Cortex of kidney (tissue), 1 donor: ENCODE results near the gene PINLYP.

ENCODE experiments used
- DNase-seq: peaks from one replicate; lab custom pipeline; 2025; lab: John Stamatoyannopoulos, UW

The PINLYP gene

DNA sequence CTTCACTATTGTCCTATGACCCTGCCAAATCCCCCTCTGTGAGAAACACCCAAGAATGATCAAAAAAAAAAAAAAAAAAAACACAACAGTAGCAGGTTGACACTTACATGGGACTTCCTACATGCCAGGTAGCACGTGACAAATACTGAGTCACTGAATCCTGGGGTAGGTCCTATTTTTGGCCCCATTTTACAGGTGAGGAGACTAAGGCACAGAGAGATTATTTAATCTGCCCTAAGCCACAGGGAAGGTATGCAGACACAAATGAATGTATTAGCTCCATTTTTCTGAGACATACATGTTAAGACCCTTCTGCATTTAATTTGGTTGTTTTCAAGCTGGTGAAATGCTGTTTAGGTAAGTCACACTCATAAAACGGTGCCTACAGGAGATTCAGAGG, 26.9 kb upstream of the PINLYP start:
- DNase-seq, result no peak

DNA sequence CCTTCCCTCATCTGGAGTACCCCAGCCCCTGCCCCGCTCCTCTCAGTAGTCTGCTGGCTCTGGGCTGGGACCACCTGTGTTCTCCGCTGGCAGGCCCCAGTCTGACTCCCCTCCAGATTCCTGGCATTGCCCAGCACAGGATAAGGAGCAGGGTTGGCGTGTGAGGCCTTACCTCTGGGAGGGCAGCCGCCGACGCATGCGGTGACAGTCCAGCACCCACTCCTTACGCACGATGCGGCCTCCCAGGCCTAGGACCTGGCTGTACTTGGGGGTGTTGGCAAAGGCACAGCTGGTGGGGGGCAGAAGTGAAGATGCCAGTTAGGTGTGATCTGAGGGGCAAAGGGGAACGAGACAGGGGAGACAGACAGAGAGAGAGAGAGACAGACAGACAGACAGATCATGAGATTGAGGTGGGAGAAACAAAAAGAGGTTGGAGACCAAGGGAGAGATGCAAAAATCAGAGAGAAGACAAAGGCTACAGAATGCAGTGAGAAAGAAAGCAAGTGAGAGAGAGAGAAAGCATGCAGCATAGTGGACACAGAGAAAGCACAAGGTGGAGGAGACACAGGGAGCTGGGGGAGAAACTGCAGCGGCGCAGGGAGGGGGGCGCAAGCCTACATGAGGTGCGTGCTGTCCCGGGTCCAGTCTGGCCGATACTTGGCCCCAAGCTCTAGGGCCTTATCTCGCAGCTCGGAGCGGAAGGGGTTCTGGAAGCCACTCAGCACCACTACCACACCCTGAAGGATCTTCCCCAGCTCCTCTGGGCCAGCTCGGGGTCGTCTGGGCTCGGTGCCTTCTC, 24.0 kb upstream of the PINLYP start:
- DNase-seq, result no peak

DNA sequence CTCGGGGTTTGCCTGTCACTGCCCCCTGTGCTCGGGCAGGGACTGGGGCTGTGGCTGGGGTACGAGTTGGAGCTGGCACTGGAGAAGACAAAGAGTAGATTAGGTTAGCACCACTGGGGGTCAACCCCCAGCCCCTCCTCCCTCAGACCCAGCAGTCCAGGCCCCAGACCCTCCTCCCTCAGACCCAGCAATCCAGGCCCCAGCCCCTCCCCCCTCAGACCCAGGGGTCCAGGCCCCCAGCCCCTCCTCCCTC, 23.5 kb upstream of the PINLYP start:
- no peak for DNase-seq

DNA sequence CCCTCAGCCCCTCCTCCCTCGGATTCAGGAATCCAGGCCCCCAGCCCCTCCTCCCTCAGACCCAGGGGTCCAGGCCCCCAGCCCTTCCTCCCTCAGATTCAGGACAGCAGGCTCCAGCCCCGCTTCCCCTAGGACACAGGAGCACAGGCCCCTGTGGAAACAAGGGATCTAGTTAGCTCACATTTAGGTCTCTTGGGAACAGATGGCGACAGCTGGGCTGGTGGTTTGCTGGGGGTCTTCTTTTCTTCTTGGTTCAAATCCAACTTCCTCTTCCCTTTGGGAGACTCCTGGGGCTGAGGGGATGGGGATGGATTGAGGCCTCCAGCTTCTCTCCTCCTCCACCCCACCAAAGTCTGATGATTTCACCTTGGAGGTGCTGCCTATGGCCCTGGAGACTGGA, 23.0 kb upstream of the PINLYP start:
- no peak for DNase-seq

DNA sequence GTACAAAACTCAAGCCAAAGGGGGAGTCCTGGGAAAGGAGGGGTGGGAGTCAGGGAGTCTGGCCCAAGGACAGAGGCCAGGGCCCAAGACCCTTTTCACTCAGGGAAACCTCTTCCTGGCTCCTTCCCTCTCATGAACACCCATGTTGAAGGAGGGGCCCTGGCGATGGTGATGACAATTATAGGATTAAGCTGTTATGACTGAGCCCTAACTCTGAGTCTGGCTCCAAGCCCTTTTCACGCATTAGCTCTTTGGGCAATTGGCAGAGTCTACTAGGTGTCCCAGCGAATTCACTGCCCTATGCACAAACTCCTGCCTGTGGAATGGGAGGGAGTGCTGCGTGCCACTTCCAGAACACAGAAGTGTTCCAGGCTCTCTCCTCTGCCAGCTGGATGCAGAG, 21.9 kb upstream of the PINLYP start:
- DNase-seq, result no peak

DNA sequence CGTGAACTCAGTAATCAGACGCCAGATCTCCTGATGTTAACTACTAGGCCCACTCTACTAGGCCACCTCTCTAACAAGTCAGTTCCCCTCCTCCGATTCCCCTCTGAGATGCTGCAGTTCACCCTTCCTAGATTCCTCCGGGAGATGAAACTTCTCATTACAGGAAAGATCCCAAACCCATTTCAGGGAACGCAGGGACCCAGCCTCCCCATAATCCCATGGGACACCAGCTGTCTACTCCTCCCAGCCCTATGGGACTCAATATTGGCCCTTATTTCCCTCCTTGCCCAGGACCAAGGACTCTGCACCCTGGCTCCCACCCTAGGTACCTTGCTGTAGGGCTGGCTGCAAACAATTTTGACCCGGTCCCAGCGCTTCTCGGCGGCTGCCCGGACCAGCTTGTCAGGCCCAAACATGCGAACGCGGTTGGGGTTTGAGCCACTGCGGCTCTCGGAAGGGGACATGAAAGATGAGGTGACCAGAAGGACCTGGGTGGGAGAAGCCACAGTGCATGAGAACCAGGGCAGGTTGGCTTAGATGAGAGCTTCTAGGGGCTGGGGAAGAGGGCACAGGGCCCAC, 21.2 kb upstream of the PINLYP start:
- no peak for DNase-seq

DNA sequence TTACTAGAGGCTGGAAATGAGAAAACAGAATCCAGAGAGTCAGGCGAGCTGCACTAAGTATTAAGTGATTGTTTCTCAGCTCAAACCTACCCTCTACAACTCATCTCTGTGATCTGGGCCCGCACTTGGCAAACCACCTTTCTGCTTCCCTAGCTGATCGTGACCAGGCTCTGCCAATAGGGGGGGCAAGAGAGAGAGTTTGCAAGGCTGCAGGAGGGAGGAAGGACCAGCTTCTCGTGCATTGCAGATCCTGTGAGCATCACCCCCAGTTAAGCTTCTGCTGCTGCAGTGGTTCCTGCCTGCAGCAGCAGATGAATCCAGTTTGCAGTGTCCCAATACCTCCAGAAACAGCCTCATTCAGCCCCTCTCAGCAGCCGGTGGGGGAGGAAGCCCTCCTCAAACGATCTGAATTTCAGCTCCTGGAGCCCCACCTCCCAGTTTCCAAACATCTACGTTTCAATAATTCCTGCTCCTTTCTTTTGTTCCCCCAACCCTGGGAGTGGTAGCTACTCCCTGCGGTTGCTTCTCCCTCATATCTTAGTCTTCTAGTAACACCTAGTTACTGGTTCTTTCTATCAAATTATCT, 20.3 kb upstream of the PINLYP start:
- no peak for DNase-seq

DNA sequence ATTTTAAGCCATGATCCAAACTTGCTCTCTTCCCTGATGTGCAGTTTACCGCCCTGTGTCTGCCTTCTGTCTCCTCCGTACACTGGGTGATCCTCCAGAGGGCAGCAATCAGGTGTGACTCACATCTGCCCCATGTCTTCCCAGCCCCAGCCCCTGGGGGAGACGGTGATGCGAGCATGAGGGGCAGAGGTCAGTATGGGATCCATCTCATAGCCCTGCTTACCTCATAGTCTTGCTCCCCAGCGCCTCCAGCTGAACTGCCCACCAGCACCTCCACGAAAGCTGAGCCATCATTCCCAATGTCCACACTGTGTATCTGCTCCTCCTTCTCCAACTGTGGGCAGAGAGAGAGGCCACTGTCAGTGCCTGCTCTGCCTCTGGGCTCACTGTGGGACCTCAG, 14.9 kb upstream of the PINLYP start:
- no peak for DNase-seq

DNA sequence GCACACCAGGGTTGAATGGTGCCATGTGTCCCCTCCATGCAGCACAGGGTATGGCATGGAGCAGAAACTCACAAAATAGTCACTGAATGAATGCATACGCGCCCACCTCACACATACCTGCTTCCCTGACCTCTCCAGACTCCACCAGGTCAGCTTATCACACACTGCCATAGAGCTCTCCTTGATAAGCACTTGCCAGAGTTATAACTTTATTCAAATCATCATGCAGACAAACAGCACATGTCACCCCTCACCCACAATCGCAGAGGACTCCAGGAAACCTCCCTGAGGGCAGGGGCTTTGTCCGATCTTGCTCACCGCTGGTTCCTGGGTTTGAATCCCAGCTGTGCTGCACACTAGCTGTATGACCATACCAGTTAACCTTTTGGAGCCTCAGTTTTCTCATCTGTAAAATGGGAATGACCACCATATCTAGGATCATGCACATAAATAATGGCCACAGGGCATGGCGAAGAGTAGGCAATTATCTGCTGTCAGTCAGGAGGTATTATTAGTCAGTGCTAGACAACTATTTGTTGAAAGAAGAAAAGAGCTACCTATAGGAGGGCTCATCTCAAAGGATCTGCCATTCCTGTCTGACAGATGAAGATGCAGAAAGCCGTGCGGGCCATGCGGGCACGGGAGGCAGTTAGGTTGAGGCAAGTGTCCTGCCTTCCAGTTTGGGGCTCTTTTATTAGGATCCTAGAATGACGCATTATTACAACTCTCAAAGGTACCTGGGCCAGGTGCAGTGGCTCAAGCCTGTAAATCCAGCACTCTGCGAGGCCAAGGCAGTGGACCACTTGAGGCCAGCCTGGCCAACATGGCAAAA, 14.2 kb upstream of the PINLYP start:
- DNase-seq, result no peak

DNA sequence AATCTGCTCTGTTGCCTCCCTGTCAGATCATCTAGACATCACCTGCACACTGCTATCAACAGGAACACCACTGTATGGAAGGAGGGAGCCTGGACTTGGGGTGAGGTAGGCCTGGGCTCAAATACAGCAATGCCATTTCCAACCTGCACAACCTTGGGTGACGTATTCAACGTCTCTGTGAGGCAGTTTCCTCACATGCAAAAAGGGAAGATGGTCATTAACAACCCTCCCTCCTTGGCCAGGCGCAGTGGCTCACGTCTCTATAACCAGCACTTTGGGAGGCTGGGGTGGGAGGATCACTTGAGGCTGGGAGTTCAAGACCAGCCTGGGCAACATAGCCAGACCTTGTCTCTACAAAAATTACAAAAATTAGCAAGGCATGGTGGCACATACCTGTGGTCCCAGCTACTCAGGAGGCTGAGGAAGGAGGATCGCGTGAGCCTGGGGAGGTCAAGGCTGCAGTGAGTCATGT, 13.3 kb upstream of the PINLYP start:
- DNase-seq, result no peak

DNA sequence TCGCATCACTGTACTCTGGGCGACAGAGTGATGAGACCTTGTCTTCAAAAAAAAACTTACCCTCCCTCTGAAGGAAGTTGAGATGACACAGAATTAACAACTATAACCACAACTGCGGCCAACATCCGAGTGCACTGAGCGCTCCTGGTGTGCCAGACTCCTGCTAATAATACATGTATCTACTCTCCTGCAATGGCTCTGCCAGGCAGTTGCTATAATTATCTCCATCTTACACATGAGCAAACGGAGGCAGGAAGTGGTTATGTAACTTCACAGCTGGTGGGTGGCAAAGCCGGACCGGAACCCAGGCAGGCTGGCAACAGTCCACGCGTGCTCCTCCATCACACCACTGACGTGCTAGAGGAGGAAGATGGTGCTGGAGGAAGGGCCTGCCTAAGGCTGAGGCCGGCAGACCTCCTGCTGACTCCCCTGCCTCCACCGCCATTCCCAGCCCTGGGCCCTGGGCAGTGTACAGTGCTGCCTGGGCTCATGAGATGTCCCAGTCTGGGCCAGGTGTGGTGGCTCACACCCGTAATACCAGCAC, 12.8 kb upstream of the PINLYP start:
- DNase-seq, result no peak

DNA sequence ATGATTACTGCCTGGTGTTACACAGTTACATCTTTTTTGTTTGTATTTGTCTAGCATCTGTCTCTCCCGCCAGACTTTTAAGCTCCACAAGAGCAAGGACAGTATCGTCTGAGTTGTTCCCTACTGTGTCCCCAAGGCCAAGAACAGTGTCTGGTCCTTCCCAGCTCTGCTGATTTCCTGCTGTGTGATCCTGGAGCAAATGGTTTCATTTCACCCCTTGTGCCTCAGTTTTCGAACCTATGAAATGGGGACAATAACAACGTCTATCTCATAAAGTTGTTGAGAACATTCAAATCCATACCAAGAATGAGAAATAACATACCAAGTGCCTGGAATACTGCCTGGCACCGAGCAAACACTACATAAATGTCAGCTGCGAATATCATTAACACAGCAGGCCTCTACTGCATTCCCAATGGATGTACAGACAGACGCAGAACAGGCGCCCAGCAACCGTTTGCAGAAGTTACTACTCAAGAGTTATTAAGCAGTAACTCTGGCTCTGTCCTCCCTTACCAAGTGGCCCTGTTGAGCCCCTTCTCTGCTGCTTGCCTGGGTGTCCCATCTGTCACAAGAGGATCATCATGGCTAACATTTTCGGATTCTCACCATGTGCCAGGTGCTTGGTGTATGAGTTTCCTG, 11.7 kb upstream of the PINLYP start:
- no peak for DNase-seq

DNA sequence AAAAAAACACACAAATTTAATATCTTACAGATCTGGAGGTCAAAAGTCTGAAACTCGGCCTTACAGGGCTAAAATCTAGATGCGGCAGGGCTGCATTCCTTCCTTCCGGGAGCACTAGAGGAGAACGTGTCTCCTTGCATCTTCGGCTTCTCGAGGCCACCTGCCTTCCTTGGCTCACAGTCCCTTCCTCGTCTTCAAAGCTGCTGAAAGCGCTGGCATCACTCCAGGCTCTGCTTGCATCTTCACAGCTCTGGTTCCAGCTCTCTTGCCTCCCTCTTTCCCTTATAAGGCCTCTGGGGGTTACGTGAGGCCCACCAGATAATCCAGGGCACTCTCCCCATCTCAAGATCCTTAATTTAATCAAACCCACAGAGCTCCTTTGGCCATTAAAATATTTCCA, 10.8 kb upstream of the PINLYP start:
- no peak for DNase-seq

DNA sequence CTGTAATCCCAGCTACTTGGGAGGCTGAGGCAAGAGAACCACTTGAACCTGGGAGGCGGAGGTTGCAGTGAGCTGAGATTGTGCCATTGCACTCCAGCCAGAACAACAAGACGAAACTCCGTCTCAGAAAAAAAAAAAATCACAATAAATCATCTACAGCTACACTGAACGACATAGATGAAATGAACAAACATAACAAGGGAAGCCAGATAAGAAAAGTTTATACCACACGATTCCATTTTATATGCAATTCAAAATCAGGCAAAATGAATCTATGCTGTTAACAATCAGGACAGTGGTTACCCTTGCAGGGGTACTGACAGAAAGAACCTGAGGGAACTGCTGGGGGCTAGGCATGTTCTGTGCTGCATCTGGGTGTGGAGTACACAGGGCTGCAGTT, 5.9 kb upstream of the PINLYP start:
- no peak for DNase-seq

DNA sequence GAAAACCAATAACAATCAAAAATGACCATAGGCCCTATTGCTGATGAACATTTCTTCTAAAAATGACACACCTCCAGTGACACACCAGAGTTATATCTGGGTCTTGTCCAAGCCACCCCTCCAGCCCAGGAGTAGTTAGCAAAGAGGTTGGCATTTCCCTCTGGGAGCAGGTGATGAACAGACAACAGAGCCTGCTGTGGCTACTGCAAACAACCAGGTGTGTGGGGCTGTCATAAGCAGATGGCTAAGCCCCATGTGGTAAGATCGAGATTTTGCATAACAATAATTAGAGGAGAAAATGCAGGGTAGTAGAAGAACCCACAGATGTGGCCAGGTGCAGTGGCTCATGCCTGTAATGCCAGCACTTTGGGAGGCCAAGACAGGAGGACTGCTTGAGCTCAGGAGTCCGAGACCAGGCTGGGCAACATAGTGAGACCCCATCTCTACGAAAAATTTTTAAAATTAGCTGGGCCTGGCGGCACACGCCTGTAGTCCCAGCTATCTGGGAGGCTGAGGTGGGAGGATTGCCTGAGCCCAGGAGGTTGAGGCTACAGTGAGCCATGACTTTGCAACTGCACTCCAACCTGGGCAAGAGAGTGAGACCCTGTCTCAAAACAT, 5.3 kb upstream of the PINLYP start:
- DNase-seq, result no peak

DNA sequence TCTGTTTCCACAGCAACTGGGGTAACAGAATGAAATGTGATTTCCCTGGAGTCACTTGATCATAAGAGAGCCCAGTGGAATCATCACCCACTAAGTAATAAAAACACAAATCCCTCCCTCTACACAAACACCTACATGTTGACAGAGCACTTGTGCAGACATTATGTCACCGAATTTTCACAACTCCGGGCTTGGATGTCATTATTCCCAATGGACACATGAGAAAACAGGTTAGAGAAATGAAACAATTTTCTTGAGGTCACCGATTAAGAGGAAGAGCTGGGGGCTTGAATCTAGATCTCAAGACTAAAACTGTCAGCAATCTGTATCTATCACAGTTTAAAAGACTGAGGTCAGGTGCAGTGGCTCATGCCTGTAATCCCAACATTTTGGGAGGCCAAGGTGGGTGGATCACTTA, 3.4 kb upstream of the PINLYP start:
- DNase-seq, result no peak

DNA sequence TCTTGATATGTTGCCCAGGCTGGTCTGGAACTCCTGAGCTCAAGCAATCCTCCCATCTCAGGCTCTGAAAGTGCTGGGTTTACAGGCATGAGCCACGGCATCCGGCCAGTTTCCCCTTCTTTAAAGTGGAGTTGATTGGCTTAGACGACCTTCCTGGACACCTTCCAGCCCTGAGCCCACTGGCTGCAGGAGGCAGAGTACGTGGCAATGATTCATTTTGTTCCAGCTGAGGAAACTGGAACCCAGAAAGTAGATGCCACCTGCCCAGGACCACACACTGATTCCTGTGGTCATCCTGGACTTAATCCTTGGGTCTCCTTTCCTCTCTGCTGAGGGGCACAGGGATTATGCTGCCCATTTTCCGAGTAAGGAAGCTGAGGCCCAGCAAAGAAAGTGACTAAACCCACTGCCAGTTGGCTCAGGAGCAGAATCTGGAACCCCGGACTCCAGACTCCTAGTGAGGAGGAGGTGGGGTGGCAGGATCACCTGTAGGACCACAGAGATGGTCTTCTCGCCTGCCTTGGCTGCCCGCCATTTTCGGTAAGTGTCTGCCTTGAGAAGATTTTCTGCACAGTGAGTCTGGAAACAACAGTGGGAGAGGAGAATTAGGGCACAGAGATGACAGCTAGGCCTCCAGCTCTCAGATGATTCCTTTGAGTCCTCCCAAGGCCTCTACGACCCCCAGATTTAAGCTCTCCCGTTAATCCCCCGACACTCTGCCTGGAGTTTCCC, 1.0 kb upstream of the PINLYP start:
- DNase-seq, result no peak

DNA sequence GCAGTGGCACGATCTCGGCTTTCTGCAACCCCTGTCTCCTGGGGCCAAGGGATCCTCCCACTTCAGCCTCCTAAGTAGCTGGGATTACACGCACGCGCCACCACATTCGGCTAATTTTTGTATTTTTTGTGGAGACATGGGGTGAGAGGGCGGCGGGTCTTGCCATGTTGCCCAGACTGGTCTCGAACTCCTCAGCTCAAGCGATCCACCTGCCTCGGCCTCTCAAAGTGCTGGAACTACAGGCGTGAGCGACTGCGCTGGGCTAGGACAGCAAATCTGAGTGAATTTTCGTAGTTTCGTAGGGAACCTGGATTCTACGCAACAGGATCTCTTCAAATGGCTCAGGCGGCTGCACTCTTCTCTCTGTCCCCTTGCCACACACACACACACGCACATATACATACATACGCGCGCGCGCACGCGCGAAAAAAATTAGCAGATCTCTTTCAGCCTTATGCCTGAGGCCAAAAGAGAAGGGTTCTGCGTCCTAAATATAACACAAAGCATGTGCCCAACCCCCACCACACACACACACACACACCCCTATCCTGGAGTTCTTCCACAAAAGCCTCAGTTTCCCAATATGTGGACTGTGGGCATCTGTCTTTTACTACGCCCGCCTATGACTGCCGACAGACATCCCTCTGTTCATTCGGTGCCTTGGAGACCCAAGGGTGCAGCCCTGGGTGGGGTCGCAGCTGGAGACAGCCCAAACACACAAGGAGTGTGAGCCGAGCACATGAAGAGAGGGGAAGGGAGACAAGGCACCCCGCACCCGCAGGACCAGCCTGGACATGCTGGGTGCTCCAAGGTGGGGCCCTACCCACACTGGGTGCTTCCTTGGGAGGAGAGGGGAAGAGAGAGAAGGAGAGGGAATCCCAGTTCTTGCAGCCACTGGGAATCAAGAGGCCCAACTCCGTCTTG, 616 bp downstream of the PINLYP start:
- DNase-seq, result no peak

DNA sequence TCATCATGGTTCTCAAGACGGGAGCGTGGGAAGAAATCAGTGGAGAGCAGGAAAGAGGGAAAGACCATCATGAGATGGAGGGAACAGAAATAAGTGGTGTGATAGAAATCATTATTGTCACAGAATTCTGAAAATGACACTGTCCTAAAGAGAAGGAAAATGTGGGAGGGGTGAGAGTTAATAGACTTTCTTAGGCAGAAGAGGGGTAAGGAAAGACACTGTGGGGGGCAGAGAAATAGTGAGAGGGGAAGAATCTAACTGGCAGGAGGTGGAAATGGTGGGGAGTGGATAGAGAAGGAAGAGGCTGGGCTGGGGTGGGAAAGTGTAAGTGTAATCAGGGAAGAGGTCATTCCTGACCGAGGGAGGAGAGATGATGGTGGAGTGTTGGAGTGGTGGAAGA, 3.2 kb downstream of the PINLYP start:
- DNase-seq, result no peak

DNA sequence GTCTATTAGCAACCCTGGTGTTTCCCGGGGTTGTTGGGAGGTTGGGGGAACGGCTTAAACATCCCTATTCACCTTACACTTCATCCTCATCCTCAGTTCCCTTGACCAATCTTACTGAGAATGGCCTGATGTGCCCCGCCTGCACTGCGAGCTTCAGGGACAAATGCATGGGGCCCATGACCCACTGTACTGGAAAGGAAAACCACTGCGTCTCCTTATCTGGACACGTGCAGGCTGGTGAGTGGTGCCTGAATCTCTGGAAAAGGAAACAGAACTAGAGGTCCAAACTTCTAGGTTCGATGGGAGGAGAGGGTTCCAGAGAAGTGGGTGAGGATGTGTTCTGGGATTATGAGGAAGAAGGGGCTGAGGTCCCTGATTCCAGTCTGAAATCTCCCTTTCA, 5.9 kb downstream of the PINLYP start:
- DNase-seq, result no peak
